K562 (cell line): Measurements from ENCODE around the gene DEDD. TPM values are rescaled to one million over a fixed set of nuclear protein-coding genes. Genes with fewer than 3 reads are reported as not detected.

Experiments used
- ATAC-seq: fragments of 200-7000 bp; cut with Tn5 transposase; 3 replicates; pipeline ENCODE4 v1.9.1; 2020; ENCODE audit warnings: moderate library complexity
- BruUV-seq: library from RNA; stranded (reverse); fragments of 400-500 nt; replicated peaks from 2 replicates; lab custom pipeline; 2021; lab: Mats Ljungman, UMichigan
- CTCF ChIA-PET: fragments of 300-600 bp; formaldehyde crosslinking; extraction: SDS; loops from one replicate; lab custom pipeline; 2021; ENCODE audit warnings: low intra/inter-chr PET ratio; lab: Yijun Ruan, JAX
- POLR2A ChIA-PET: fragments of 300-600, 350-650 bp; sonication (Branson Sonifier 250); formaldehyde crosslinking; extraction: SDS; loops from one replicate; lab custom pipeline; 2021; ENCODE audit warnings: antibody characterized with exemption, inconsistent platforms; lab: Yijun Ruan, JAX
- DNase-seq, 4 experiments: peaks; one replicate each; pipeline versions ENCODE4 v3.0.0 to v3.0.0-alpha.2; 2011 to 2018; ENCODE audit warnings: low spot score in 3 of 4, mixed read lengths in 3 of 4; ENCODE audit errors: extremely low read depth in 1 of 4
- FAIRE-seq: peaks from 2 replicates; lab custom pipeline; 2011; peaks lifted over from hg19 to GRCh38; lab: Jason Lieb, UNC
- H2AFZ ChIP-seq: 2 replicates; pipeline ENCODE4 v1.6.0; 2011; ENCODE audit warnings: low read depth, low read length, control low read depth, inconsistent platforms
- H3K27ac ChIP-seq: fragments of 200-600 bp; 3 replicates; pipeline ENCODE4 v1.8.0; 2011; ENCODE audit warnings: low read depth, mild to moderate bottlenecking, control low read depth, inconsistent platforms, low read length, moderate library complexity, mixed read lengths; ENCODE audit errors: extremely low read depth
- H3K27me3 ChIP-seq, 2 experiments: fragments of 300-600 bp in 1 of 2; 2 replicates in 1 of 2; 3 replicates in 1 of 2; pipeline versions ENCODE4 v1.6.0 to v1.8.0; 2011; ENCODE audit warnings: inconsistent platforms in 2 of 2, low read length in 2 of 2, mild to moderate bottlenecking in 1 of 2, mixed read lengths in 1 of 2, moderate library complexity in 1 of 2; ENCODE audit not compliant: control insufficient read depth in 2 of 2, insufficient read depth in 2 of 2
- H3K36me3 ChIP-seq: fragments of 300-600 bp; 3 replicates; pipeline ENCODE4 v1.8.0; 2011; ENCODE audit warnings: mild to moderate bottlenecking, low read length, inconsistent platforms; ENCODE audit not compliant: control insufficient read depth, insufficient read depth
- H3K4me1 ChIP-seq, 2 experiments: fragments of 200-600 bp in 1 of 2; replicated peaks in 1 of 2; 2 replicates in 1 of 2; 3 replicates in 1 of 2; pipeline versions ENCODE4 v1.5.1 to v1.8.0; 2011; ENCODE audit warnings: inconsistent platforms in 2 of 2, low read length in 2 of 2, mild to moderate bottlenecking in 1 of 2, mixed read lengths in 1 of 2, moderate library complexity in 1 of 2; ENCODE audit not compliant: control insufficient read depth in 2 of 2, insufficient read depth in 2 of 2
- H3K4me2 ChIP-seq: 2 replicates; pipeline ENCODE4 v1.6.1; 2011; ENCODE audit warnings: low read length, control low read depth, inconsistent platforms, mixed read lengths; ENCODE audit not compliant: insufficient read depth
- H3K4me3 ChIP-seq: fragments of 200-600 bp; sonication (generic), shearing (Covaris generic); 2 replicates; pipeline ENCODE4 v1.5.1; 2016; ENCODE audit warnings: control low read depth, inconsistent platforms
- H3K79me2 ChIP-seq: fragments of 200-600 bp; 3 replicates; pipeline ENCODE4 v1.8.0; 2011; ENCODE audit warnings: low read length, inconsistent platforms; ENCODE audit not compliant: control insufficient read depth, insufficient read depth
- H3K9ac ChIP-seq, 2 experiments: 2 replicates each; pipeline versions ENCODE4 v1.6.0 to v1.6.1; 2011; ENCODE audit warnings: low read depth in 2 of 2, low read length in 2 of 2, control low read depth in 1 of 2, inconsistent platforms in 1 of 2, mild to moderate bottlenecking in 1 of 2, mixed read lengths in 1 of 2; ENCODE audit not compliant: insufficient read depth in 1 of 2
- H3K9me1 ChIP-seq: one replicate; pipeline ENCODE4 v1.6.0; 2011; ENCODE audit warnings: inconsistent platforms, mild to moderate bottlenecking, low read length, moderate library complexity; ENCODE audit not compliant: control insufficient read depth, insufficient read depth
- H3K9me3 ChIP-seq: replicated peaks from 2 replicates; pipeline ENCODE4 v1.5.1; 2011; ENCODE audit warnings: low read depth, low read length, inconsistent platforms; ENCODE audit not compliant: control insufficient read depth, insufficient read depth
- H4K20me1 ChIP-seq: replicated peaks from 2 replicates; pipeline ENCODE4 v1.6.1; 2011; ENCODE audit warnings: low read length, inconsistent platforms, mixed read lengths; ENCODE audit not compliant: control insufficient read depth, insufficient read depth
- ATF7 ChIP-seq: fragments of 450-650 bp; IDR thresholded peaks from 2 replicates; pipeline ENCODE4 v1.7.1; 2014; ENCODE audit warnings: mild to moderate bottlenecking, moderate library complexity
- ELF2 ChIP-seq: fragments of 250-450 bp; sonication (Bioruptor Pico); IDR thresholded peaks from 2 replicates; pipeline ENCODE4 v1.5.0; 2021; ENCODE audit warnings: mild to moderate bottlenecking
- FOXJ2 ChIP-seq: fragments of 200-800 bp; sonication (Bioruptor generic); IDR thresholded peaks from 2 replicates; pipeline ENCODE4 v1.6.1; 2016; ENCODE audit warnings: missing genetic modification characterization, missing compliant biosample characterization
- FOXK2 ChIP-seq, 2 experiments: fragments of 450-650 bp; IDR thresholded peaks in 1 of 2; conservative IDR thresholded peaks in 1 of 2; 2 replicates each; pipeline ENCODE4 v1.6.1; 2016; ENCODE audit warnings: low read depth in 2 of 2, mild to moderate bottlenecking in 1 of 2
- NONO ChIP-seq, 2 experiments: fragments of 200-400 bp in 1 of 2; fragments of 450-650 bp in 1 of 2; formaldehyde crosslinking in 1 of 2; IDR thresholded peaks; 2 replicates each; pipeline ENCODE4 v1.6.1; 2017; ENCODE audit warnings: low read depth in 2 of 2, mild to moderate bottlenecking in 2 of 2, moderate library complexity in 2 of 2, low read length in 1 of 2
- POLR2G ChIP-seq: fragments of 200-400 bp; formaldehyde crosslinking; IDR thresholded peaks from 2 replicates; pipeline ENCODE4 v1.6.1; 2017; ENCODE audit warnings: low read depth, mild to moderate bottlenecking, antibody characterized with exemption, low read length, moderate library complexity
- RBFOX2 ChIP-seq: fragments of 200-400 bp; formaldehyde crosslinking; IDR thresholded peaks from 2 replicates; pipeline ENCODE4 v1.6.1; 2017; ENCODE audit warnings: low read depth, mild to moderate bottlenecking, low read length, moderate library complexity
- SMARCA5 ChIP-seq: fragments of 450-650 bp; IDR thresholded peaks from 2 replicates; pipeline ENCODE4 v1.6.1; 2016
- STAG1 ChIP-seq: sonication (generic); formaldehyde crosslinking; IDR thresholded peaks from 2 replicates; pipeline ENCODE4 v1.5.0; 2020; ENCODE audit warnings: missing genetic modification reagents, borderline replicate concordance
- WGBS: fragments of 100-300 bp; shearing (Covaris generic); methylation state at CpG from one replicate; pipeline ENCODE4 v1.1.6; 2016; ENCODE audit warnings: low coverage, mixed read lengths; ENCODE audit not compliant: insufficient coverage; ENCODE audit errors: missing lambda C conversion rate; 5-methylcytosine and 5-hydroxymethylcytosine counted together
- in situ Hi-C: fragments of 300-500 bp; cut with MboI; formaldehyde crosslinking; loops from 4 replicates; pipeline ENCODE4 v1.15.0; 2018; ENCODE audit warnings: inconsistent platforms, mixed read lengths
- intact Hi-C: fragments of 100-400 bp; cut with micrococcal nuclease; formaldehyde crosslinking; loops from 2 replicates; pipeline ENCODE4 v1.14.2; 2022
- polyA plus RNA-seq, 8 experiments: library from polyadenylated mRNA; depleted of rRNA in 4 of 8; stranded (reverse) in 5 of 8; unstranded in 3 of 8; fragments of >200 nt; fragmentation: Nextera tagmentation in 2 of 8; fragmentation: Illumina TruSeq in 1 of 8; extraction: Ambion mirVana in 2 of 8; extraction: Trizol in 1 of 8; gene quantifications; 2 replicates each; pipeline versions ENCODE4 v1.2.1 to v1.2.3, GENCODE V29; 2011 to 2014; ENCODE audit warnings: inconsistent platforms in 1 of 8, missing spikeins in 1 of 8
- total RNA-seq, 7 experiments: library from RNA; depleted of rRNA in 6 of 7; stranded (reverse); fragments of >200 nt in 6 of 7; fragmentation: Illumina TruSeq in 2 of 7; extraction: Trizol in 2 of 7; gene quantifications; 2 replicates each; pipeline versions ENCODE4 v1.2.1 to v1.2.3, GENCODE V29; 2011 to 2021; ENCODE audit warnings: low replicate concordance in 1 of 7
- TF ChIP-seq, protein P1 (sequence below): fragments of 450-650 bp; IDR thresholded peaks from 2 replicates; pipeline ENCODE4 v1.6.1; 2018; ENCODE audit not compliant: partially characterized antibody

DEDD gene
- total and polyA plus RNA-seq, 9 of the 15 experiments (the other 6 are each of a cell fraction or from before 2014, with no cell fraction given) = 11.6 to 41.0 (median 16.8) TPM

DNA sequence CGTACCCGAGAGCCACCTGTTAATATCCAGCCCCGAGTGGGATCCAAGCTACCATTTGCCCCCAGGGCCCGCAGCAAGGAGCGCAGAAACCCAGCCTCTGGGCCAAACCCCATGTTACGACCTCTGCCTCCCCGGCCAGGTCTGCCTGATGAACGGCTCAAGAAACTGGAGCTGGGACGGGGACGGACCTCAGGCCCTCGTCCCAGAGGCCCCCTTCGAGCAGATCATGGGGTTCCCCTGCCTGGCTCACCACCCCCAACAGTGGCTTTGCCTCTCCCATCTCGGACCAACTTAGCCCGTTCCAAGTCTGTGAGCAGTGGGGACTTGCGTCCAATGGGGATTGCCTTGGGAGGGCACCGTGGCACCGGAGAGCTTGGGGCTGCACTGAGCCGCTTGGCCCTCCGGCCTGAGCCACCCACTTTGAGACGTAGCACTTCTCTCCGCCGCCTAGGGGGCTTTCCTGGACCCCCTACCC, 28.2 kb upstream of the DEDD start:
- peaks cover 69% of the 10 kb centered on the region for H3K36me3 ChIP-seq
- H3K79me2 ChIP-seq = peaks cover 58% of the 10 kb centered on the region
- WGBS = 90% methylated on average over 18 of the region's 22 CpGs
- DNase-seq = no peak
- H3K4me2 ChIP-seq = peak overlapping the region; percentile 95
- H3K9ac ChIP-seq = peak overlapping the region; percentile 65 to 88
- H3K9me1 ChIP-seq = no peaks in the 10 kb centered on the region
- peak overlapping the region; percentile 78; the same call in 2 of the 3 replicates for H3K27ac ChIP-seq
- no peak for TF ChIP-seq FOXJ2 (tag)
- TF ChIP-seq, protein P1, sequence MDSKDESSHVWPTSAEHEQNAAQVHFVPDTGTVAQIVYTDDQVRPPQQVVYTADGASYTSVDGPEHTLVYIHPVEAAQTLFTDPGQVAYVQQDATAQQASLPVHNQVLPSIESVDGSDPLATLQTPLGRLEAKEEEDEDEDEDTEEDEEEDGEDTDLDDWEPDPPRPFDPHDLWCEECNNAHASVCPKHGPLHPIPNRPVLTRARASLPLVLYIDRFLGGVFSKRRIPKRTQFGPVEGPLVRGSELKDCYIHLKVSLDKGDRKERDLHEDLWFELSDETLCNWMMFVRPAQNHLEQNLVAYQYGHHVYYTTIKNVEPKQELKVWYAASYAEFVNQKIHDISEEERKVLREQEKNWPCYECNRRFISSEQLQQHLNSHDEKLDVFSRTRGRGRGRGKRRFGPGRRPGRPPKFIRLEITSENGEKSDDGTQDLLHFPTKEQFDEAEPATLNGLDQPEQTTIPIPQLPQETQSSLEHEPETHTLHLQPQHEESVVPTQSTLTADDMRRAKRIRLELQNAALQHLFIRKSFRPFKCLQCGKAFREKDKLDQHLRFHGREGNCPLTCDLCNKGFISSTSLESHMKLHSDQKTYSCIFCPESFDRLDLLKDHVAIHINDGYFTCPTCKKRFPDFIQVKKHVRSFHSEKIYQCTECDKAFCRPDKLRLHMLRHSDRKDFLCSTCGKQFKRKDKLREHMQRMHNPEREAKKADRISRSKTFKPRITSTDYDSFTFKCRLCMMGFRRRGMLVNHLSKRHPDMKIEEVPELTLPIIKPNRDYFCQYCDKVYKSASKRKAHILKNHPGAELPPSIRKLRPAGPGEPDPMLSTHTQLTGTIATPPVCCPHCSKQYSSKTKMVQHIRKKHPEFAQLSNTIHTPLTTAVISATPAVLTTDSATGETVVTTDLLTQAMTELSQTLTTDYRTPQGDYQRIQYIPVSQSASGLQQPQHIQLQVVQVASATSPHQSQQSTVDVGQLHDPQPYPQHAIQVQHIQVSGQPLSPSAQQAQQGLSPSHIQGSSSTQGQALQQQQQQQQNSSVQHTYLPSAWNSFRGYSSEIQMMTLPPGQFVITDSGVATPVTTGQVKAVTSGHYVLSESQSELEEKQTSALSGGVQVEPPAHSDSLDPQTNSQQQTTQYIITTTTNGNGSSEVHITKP = peak; percentile 98
- TF ChIP-seq SMARCA5 = no peak
- peak; percentile 63 for TF ChIP-seq ATF7
- TF ChIP-seq RBFOX2 = peak; percentile 48; the same call in 1 of the 2 replicates
- peak in 1 of 2 experiments; percentile 53; a peak in 2 of 4 replicates for TF ChIP-seq FOXK2 (conservative IDR thresholded peaks at IDR 0.05 in 1 of 2, IDR thresholded peaks at IDR 0.05 in 1 of 2; ENCODE audit: low read depth in 2 of 2)
- TF ChIP-seq NONO (IDR thresholded peaks at IDR 0.05; ENCODE audit: low read depth in 2 of 2, low read length in 1 of 2) = peak in 1 of 2 experiments; percentile 92; a peak in 2 of 4 replicates
- TF ChIP-seq STAG1 (CRISPR knock-in tag) = 0 out of 2 replicates have a peak, but pooled peaks have one; percentile 12
- TF ChIP-seq ELF2 (CRISPR knock-in tag) = no peak
- TF ChIP-seq POLR2G = peak; percentile 47; the same call in 1 of the 2 replicates
- TF ChIP-seq, all 486 proteins: peak for 7
- peak overlapping the region; percentile 75; the same call in 1 of the 2 replicates for H3K4me3 ChIP-seq
- POLR2A ChIA-PET = interaction anchor here (1.1 to 1.7 kb wide), 3 partner anchors 13 to 141 kb away, joined by 3 to 4 read pairs (median 4); no protein-coding TSS in a partner anchor
- no TSS peak for BruUV-seq
- CTCF ChIA-PET = no interaction called here
- H3K27me3 ChIP-seq = no peaks in the 10 kb centered on the region
- in situ Hi-C loops (no loop called here), intact Hi-C loops (no loop called here)
- ATAC-seq (no peak), FAIRE-seq (no peak)
- H2AFZ ChIP-seq = no peak overlapping the region
- H3K4me1 ChIP-seq = peaks cover 60 to 63% of the 10 kb centered on the region in 2 experiments
- no peaks in the 10 kb centered on the region for H3K9me3 ChIP-seq
- no peaks in the 10 kb centered on the region for H4K20me1 ChIP-seq
